Mammary epithelial cell (primary cell): Measurements from ENCODE around the gene LRBA.

Source experiments
- CTCF ChIP-seq, 2 donors: IDR thresholded peaks in 1 of 2; conservative IDR thresholded peaks in 1 of 2; 2 replicates each; pipeline ENCODE4 v1.5.1; 2011 to 2012; ENCODE audit warnings: inconsistent platforms in 2 of 2, low read length in 2 of 2, mild to moderate bottlenecking in 2 of 2, control low read depth in 1 of 2, low read depth in 1 of 2; ENCODE audit not compliant: insufficient read depth in 1 of 2; ENCODE audit errors: extremely low read depth in 1 of 2
- EZH2 ChIP-seq: IDR thresholded peaks from 2 replicates; pipeline ENCODE4 v1.6.1; 2012; ENCODE audit warnings: low read length, inconsistent platforms, borderline replicate concordance

GRCh38 chr4:150451883-150452282 lies 563.2 kb downstream of the LRBA start:
- TF ChIP-seq EZH2 (no peak), CTCF (conservative IDR thresholded peaks at IDR 0.05 in 1 of 2, IDR thresholded peaks at IDR 0.05 in 1 of 2; ENCODE audit: extremely low read depth in 1 of 2, insufficient read depth in 1 of 2, low read depth in 1 of 2, low read length in 2 of 2) (no peak)
